GM03348 (cell line): ENCODE data around the gene POU2F1.

ENCODE experiments used
- DNase-seq: peaks from one replicate; pipeline ENCODE4 v3.0.0; 2012; ENCODE audit warnings: low spot score

The POU2F1 gene

GRCh38 chr1:167467752-167468151, 247.1 kb downstream of the POU2F1 start:
- DNase-seq, result no peak

- DNase-seq, result no peak
Observed at GRCh38 chr1:167469280-167469965, 248.7 kb downstream of the POU2F1 start.

- DNase-seq, result no peak
Observed at GRCh38 chr1:167471568-167471967, 250.9 kb downstream of the POU2F1 start.

GRCh38 chr1:167472752-167473521, 252.3 kb downstream of the POU2F1 start:
- DNase-seq, result no peak

- no peak for DNase-seq
Observed at GRCh38 chr1:167473761-167474160, 253.1 kb downstream of the POU2F1 start.

GRCh38 chr1:167474191-167474641, 253.5 kb downstream of the POU2F1 start:
- no peak for DNase-seq

GRCh38 chr1:167476061-167476460, 255.4 kb downstream of the POU2F1 start:
- DNase-seq, result no peak
